ACC112 (cell line): Measurements from ENCODE around the gene DUSP8.

ENCODE experiments used
- H2AFZ ChIP-seq: fragments of 200-600 bp; sonication (generic); one replicate; pipeline ENCODE4 v1.6.0; 2017; ENCODE audit warnings: antibody characterized with exemption, low read length; ENCODE audit not compliant: unreplicated experiment
- H3K27ac ChIP-seq: fragments of 200-600 bp; sonication (generic); 2 replicates; pipeline ENCODE4 v1.5.1; 2014; ENCODE audit warnings: low read depth, mild to moderate bottlenecking, antibody characterized with exemption, low read length, moderate library complexity
- H3K27me3 ChIP-seq: fragments of 200-600 bp; sonication (generic); 2 replicates; pipeline ENCODE4 v1.6.1; 2014; ENCODE audit warnings: mild to moderate bottlenecking, antibody characterized with exemption, low read length, moderate library complexity, mixed read lengths; ENCODE audit not compliant: insufficient read depth
- H3K36me3 ChIP-seq: fragments of 200-600 bp; sonication (generic); 2 replicates; pipeline ENCODE4 v1.6.1; 2016; ENCODE audit warnings: mild to moderate bottlenecking, antibody characterized with exemption, low read length, moderate library complexity, mixed read lengths; ENCODE audit not compliant: insufficient read depth
- H3K4me1 ChIP-seq: fragments of 200-600 bp; sonication (generic); one replicate; pipeline ENCODE4 v1.6.1; 2016; ENCODE audit warnings: low read length, mixed read lengths; ENCODE audit not compliant: insufficient read depth, unreplicated experiment, control insufficient read depth
- H3K4me3 ChIP-seq: fragments of 200-600 bp; sonication (generic); 2 replicates; pipeline ENCODE4 v1.5.1; 2014; ENCODE audit warnings: mild to moderate bottlenecking, low read depth, low read length
- H3K79me2 ChIP-seq: fragments of 200-600 bp; sonication (generic); one replicate; pipeline ENCODE4 v1.6.0; 2016; ENCODE audit warnings: low read length; ENCODE audit not compliant: control insufficient read depth, unreplicated experiment, insufficient read depth

The DUSP8 gene

GRCh38 chr11:1530686-1531448 lies 41.2 kb downstream of the DUSP8 start:
- peaks cover 19% of the 10 kb centered on the region for H3K4me1 ChIP-seq
- H2AFZ ChIP-seq: no peak overlapping the region
- H3K4me3 ChIP-seq: no peak overlapping the region
- H3K27me3 ChIP-seq: no peaks in the 10 kb centered on the region
- H3K79me2 ChIP-seq: peaks cover 67% of the 10 kb centered on the region
- H3K36me3 ChIP-seq: no peaks in the 10 kb centered on the region
- H3K27ac ChIP-seq: no peak overlapping the region

- H3K36me3 ChIP-seq: no peaks in the 10 kb centered on the region
- H3K27me3 ChIP-seq: no peaks in the 10 kb centered on the region
- H3K4me1 ChIP-seq: peaks cover 9% of the 10 kb centered on the region
- H3K79me2 ChIP-seq: peaks cover 56% of the 10 kb centered on the region
- H3K4me3 ChIP-seq: no peak overlapping the region
- H2AFZ ChIP-seq: no peak overlapping the region
- no peak overlapping the region for H3K27ac ChIP-seq
These were observed 42.3 kb downstream of the DUSP8 start for GRCh38 chr11:1529774-1530173.

DNA sequence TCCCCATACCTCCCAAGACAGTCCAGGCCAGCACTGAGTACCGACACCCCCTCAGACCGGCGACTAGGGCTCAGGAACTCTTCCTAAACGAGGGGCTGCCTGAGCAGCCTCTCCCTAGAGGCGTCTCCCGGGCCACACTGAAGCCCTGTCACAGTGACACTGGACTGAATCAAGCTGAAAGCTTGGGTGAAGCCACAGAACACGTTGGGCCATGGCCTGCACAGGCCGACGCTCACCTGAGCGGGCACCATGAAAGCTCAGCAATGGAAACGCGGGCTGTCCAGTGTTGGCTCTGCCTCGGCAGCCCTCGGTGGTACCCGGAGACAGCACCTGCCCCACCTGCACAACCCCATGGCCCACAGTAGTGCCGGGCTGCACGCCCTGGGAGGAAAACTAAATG lies 42.8 kb downstream of the DUSP8 start:
- no peak overlapping the region for H3K27ac ChIP-seq
- peaks cover 52% of the 10 kb centered on the region for H3K79me2 ChIP-seq
- H3K36me3 ChIP-seq: no peaks in the 10 kb centered on the region
- H3K27me3 ChIP-seq: no peaks in the 10 kb centered on the region
- H3K4me3 ChIP-seq: no peak overlapping the region
- peaks cover 5% of the 10 kb centered on the region for H3K4me1 ChIP-seq
- no peak overlapping the region for H2AFZ ChIP-seq

- Histone ChIP-seq H3K27ac (no peak overlapping the region), H3K27me3 (no peaks in the 10 kb centered on the region), H3K79me2 (peaks cover 48% of the 10 kb centered on the region), H3K4me3 (no peak overlapping the region), H3K4me1 (peaks cover 2% of the 10 kb centered on the region), H2AFZ (no peak overlapping the region), H3K36me3 (no peaks in the 10 kb centered on the region)
These were observed 43.4 kb downstream of the DUSP8 start for GRCh38 chr11:1528710-1529109.

DNA sequence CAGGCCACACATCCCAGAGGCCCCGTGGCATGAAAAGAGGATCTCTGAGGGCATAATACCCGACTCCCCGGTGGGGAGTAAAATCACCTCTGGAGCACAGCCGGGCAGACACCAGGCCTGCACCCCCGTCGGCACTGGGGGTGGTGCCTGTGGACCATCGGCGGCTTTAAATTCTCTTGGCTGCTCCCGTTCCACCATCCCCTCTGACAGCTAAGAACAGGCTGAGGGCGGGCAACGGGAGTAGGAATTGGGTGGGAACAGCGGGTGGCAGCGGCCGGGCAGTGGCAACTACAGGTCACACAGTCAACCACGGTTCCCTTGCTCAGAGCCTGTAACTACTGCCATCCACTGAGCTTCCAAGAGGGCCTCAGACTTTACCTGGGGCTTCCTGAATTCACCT lies 45.3 kb downstream of the DUSP8 start:
- Histone ChIP-seq H2AFZ (no peak overlapping the region), H3K4me3 (no peak overlapping the region), H3K36me3 (no peaks in the 10 kb centered on the region), H3K4me1 (no peaks in the 10 kb centered on the region), H3K79me2 (peaks cover 37% of the 10 kb centered on the region), H3K27me3 (no peaks in the 10 kb centered on the region), H3K27ac (no peak overlapping the region)

DNA sequence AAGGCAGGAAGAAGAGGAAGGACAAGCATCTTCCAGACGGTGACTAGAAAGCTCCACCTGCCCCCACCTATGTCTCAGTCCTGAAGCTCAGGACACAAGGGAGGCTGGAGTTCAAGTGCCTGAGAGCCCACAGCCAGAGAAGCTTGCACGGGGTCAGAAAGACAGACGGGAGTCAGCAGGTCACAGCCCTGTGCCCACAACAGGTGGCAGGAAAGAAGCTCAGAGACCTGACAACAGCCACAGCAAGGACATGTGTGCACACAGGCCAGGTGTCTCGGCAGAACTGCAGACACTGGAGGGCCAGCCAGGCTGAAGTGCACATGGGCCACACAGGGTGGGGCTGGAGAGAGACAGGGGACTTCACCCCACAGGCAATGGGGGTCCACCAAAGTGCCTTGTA lies 48.3 kb downstream of the DUSP8 start:
- Histone ChIP-seq H3K27ac (no peak overlapping the region), H3K4me1 (no peaks in the 10 kb centered on the region), H2AFZ (no peak overlapping the region), H3K27me3 (no peaks in the 10 kb centered on the region), H3K79me2 (peaks cover 24% of the 10 kb centered on the region), H3K36me3 (no peaks in the 10 kb centered on the region), H3K4me3 (no peak overlapping the region)

- Histone ChIP-seq H2AFZ (no peak overlapping the region), H3K27ac (no peak overlapping the region), H3K27me3 (no peaks in the 10 kb centered on the region), H3K36me3 (no peaks in the 10 kb centered on the region), H3K79me2 (peaks cover 24% of the 10 kb centered on the region), H3K4me1 (no peaks in the 10 kb centered on the region), H3K4me3 (no peak overlapping the region)
These were observed 49.0 kb downstream of the DUSP8 start for GRCh38 chr11:1523077-1523476.

GRCh38 chr11:1522081-1522424 lies 50.0 kb downstream of the DUSP8 start:
- Histone ChIP-seq H3K4me1 (no peaks in the 10 kb centered on the region), H3K36me3 (no peaks in the 10 kb centered on the region), H3K4me3 (no peak overlapping the region), H2AFZ (no peak overlapping the region), H3K27ac (no peak overlapping the region), H3K27me3 (no peaks in the 10 kb centered on the region), H3K79me2 (peaks cover 27% of the 10 kb centered on the region)

- Histone ChIP-seq H2AFZ (no peak overlapping the region), H3K36me3 (no peaks in the 10 kb centered on the region), H3K4me3 (no peak overlapping the region), H3K27ac (no peak overlapping the region), H3K4me1 (no peaks in the 10 kb centered on the region), H3K79me2 (peaks cover 27% of the 10 kb centered on the region), H3K27me3 (no peaks in the 10 kb centered on the region)
These were observed 50.5 kb downstream of the DUSP8 start for GRCh38 chr11:1521382-1522080.

DNA sequence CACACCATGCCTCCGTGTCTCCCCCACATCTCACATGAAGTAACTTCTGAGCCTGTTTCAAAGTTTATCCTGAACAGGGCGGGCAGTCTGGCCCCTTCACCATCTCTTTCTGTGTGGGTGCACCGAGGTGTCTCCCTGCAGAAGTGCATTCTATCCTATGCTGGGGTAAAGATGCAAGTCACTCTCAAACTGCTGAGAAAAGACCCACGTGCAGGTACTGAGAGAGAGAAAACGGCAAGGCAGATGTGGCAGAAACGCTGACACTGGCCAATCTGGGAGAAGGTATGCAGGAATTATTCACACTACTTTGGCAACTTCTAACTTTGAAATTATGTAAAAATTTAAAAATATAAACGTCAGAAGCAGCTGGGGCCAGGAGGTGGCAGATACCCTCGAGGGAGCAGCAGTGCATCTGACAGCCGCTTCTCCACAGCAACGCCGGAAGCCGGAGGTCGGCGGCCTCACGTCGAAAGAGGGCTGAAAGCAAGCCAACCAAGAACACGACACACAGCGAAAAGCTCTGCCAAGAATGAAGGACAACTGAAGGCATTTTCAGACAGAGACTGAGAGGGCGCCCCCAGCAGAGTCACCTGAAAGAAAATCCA lies 51.3 kb downstream of the DUSP8 start:
- Histone ChIP-seq H3K27me3 (no peaks in the 10 kb centered on the region), H3K27ac (no peak overlapping the region), H3K36me3 (no peaks in the 10 kb centered on the region), H3K4me3 (no peak overlapping the region), H3K4me1 (no peaks in the 10 kb centered on the region), H3K79me2 (peaks cover 29% of the 10 kb centered on the region), H2AFZ (no peak overlapping the region)

DNA sequence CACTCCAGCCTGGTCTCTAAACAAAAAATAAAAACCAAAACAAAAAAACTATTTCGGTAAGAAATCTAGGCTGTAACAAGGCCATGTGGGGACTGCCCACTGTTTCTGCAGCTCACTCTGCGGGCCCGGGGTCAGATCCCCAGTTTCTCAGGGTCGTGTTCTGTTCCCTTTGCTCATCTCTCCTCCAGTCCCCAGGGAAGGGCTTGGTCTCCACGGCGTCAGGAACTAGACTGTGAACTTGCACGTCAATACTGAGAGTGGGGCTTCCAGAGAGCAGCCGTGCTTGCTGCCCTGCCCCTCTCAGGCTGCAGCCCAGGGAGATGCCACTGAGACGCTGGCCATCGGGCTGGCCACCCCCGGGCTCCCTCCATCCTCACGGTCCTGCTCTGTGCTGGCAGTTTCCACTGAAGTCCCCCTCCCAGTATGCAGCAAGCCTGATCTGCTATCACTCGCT lies 51.8 kb downstream of the DUSP8 start:
- no peaks in the 10 kb centered on the region for H3K4me1 ChIP-seq
- no peak overlapping the region for H2AFZ ChIP-seq
- H3K27ac ChIP-seq: no peak overlapping the region
- H3K27me3 ChIP-seq: no peaks in the 10 kb centered on the region
- H3K79me2 ChIP-seq: peaks cover 32% of the 10 kb centered on the region
- no peaks in the 10 kb centered on the region for H3K36me3 ChIP-seq
- H3K4me3 ChIP-seq: no peak overlapping the region
